Endothelial cell of umbilical vein (primary cell): ENCODE data around the gene CPNE6.

Experiments
- CTCF ChIP-seq, 2 donors: IDR thresholded peaks; 1 replicate in 1 of 2; 2 replicates in 1 of 2; pipeline ENCODE4 v1.5.1; 2011; ENCODE audit warnings: low read length in 2 of 2, mild to moderate bottlenecking in 2 of 2, moderate library complexity in 2 of 2, control low read depth in 1 of 2, inconsistent platforms in 1 of 2, low read depth in 1 of 2; ENCODE audit not compliant: insufficient read depth in 1 of 2; ENCODE audit errors: extremely low read depth in 1 of 2
- EZH2 ChIP-seq: IDR thresholded peaks from 2 replicates; pipeline ENCODE4 v1.6.1; 2012; ENCODE audit warnings: borderline replicate concordance, low read depth, mild to moderate bottlenecking, moderate library complexity, low read length, inconsistent platforms; ENCODE audit not compliant: severe bottlenecking

GRCh38 chr14:24060984-24061913 lies 10.1 kb upstream of the CPNE6 start:
- TF ChIP-seq CTCF (IDR thresholded peaks at IDR 0.05; ENCODE audit: extremely low read depth in 1 of 2, insufficient read depth in 1 of 2, low read depth in 1 of 2, low read length in 2 of 2) (no peak), EZH2 (no peak)
